ENCODE measurements around the gene ATXN7.

ATXN7 gene

GRCh38 chr3:64049136-64049535 lies 185.5 kb downstream of the ATXN7 start:
- no peak overlapping the region for H3K27ac ChIP-seq
- TF ChIP-seq ZFX (IDR thresholded peaks at IDR 0.05) (no peak), CTCF (conservative IDR thresholded peaks at IDR 0.05) (no peak)

GRCh38 chr3:64049832-64050231 lies 186.2 kb downstream of the ATXN7 start:
- TF ChIP-seq CTCF (conservative IDR thresholded peaks at IDR 0.05) (no peak), ZFX (IDR thresholded peaks at IDR 0.05) (no peak)

More at GRCh38 chr3:64049832-64050231, 186.2 kb downstream of the ATXN7 start:
- H3K27ac ChIP-seq, result no peak overlapping the region
